ENCODE results near the gene GDF11.

DNA sequence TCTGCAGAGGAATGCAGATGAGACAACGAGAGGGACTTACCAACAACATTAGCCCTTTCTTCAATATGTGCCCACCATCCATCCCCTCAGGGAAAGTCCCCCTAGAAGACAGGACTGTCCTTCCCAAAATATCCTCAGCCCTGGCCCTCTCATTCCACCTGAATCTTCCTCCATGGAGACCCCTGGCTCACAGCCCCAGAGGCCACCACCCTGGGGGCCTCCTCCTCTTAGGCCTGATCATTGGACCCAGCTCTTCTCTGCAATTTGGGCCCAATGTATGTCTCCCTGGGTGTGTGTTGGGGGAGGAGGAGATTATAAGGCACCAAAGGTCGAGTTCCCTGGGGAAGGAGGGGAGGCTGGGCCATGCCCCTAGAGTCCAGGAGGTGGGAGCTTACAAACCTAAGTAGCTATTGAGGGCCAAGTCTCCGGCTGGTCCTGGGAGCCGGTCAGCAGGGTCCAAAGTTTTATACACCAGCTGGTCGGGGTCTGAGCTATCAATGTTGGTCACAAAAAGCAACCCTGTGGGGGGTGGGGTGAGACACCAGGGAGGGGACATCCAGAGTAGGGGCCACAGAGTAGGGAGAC, 43.4 kb upstream of the GDF11 start:
- TF ChIP-seq CTCF (tag by site-specific recombination; IDR thresholded peaks at IDR 0.05) (no peak), ZNF132 (tag by site-specific recombination; IDR thresholded peaks at IDR 0.05; ENCODE audit: borderline replicate concordance) (no peak)
- TF ChIP-seq, protein P1, sequence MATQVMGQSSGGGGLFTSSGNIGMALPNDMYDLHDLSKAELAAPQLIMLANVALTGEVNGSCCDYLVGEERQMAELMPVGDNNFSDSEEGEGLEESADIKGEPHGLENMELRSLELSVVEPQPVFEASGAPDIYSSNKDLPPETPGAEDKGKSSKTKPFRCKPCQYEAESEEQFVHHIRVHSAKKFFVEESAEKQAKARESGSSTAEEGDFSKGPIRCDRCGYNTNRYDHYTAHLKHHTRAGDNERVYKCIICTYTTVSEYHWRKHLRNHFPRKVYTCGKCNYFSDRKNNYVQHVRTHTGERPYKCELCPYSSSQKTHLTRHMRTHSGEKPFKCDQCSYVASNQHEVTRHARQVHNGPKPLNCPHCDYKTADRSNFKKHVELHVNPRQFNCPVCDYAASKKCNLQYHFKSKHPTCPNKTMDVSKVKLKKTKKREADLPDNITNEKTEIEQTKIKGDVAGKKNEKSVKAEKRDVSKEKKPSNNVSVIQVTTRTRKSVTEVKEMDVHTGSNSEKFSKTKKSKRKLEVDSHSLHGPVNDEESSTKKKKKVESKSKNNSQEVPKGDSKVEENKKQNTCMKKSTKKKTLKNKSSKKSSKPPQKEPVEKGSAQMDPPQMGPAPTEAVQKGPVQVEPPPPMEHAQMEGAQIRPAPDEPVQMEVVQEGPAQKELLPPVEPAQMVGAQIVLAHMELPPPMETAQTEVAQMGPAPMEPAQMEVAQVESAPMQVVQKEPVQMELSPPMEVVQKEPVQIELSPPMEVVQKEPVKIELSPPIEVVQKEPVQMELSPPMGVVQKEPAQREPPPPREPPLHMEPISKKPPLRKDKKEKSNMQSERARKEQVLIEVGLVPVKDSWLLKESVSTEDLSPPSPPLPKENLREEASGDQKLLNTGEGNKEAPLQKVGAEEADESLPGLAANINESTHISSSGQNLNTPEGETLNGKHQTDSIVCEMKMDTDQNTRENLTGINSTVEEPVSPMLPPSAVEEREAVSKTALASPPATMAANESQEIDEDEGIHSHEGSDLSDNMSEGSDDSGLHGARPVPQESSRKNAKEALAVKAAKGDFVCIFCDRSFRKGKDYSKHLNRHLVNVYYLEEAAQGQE (tag by site-specific recombination; IDR thresholded peaks at IDR 0.05), result no peak
- TF ChIP-seq, protein P2, sequence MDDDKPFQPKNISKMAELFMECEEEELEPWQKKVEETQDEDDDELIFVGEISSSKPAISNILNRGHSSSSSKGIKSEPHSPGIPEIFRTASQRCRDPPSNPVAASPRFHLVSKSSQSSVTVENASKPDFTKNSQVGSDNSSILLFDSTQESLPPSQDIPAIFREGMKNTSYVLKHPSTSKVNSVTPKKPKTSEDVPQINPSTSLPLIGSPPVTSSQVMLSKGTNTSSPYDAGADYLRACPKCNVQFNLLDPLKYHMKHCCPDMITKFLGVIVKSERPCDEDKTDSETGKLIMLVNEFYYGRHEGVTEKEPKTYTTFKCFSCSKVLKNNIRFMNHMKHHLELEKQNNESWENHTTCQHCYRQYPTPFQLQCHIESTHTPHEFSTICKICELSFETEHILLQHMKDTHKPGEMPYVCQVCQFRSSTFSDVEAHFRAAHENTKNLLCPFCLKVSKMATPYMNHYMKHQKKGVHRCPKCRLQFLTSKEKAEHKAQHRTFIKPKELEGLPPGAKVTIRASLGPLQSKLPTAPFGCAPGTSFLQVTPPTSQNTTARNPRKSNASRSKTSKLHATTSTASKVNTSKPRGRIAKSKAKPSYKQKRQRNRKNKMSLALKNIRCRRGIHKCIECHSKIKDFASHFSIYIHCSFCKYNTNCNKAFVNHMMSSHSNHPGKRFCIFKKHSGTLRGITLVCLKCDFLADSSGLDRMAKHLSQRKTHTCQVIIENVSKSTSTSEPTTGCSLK (tag by site-specific recombination; IDR thresholded peaks at IDR 0.05), result no peak
